HG03520 (cell line): ENCODE data around the gene NAV3.
A peak's percentile ranks its signal among the peaks of the same experiment; 100 is the strongest.

Experiments used
- ATAC-seq: cut with Tn5 transposase; IDR thresholded peaks from one replicate; pipeline ENCODE4 v1.9.1; 2021; ENCODE audit warnings: mild to moderate bottlenecking, moderate library complexity; ENCODE audit not compliant: unreplicated experiment

NAV3 gene

GRCh38 chr12:77924703-77925102 lies 94.0 kb downstream of the NAV3 start:
- ATAC-seq = no peak

GRCh38 chr12:77925536-77926108 lies 94.9 kb downstream of the NAV3 start:
- ATAC-seq = peak; percentile 100

GRCh38 chr12:77928078-77928477 lies 97.4 kb downstream of the NAV3 start:
- no peak for ATAC-seq

- ATAC-seq = no peak
Measured at GRCh38 chr12:77932216-77932615, 101.5 kb downstream of the NAV3 start.

- ATAC-seq = no peak
Measured at GRCh38 chr12:77938301-77938700, 107.6 kb downstream of the NAV3 start.

- no peak for ATAC-seq
Measured at GRCh38 chr12:77940011-77940423, 109.3 kb downstream of the NAV3 start.

- no peak for ATAC-seq
Measured at GRCh38 chr12:77940567-77940966, 109.9 kb downstream of the NAV3 start.

GRCh38 chr12:77941401-77941800 lies 110.7 kb downstream of the NAV3 start:
- no peak for ATAC-seq

- ATAC-seq = no peak
Measured at GRCh38 chr12:77943466-77943865, 112.8 kb downstream of the NAV3 start.

- no peak for ATAC-seq
Measured at GRCh38 chr12:77946541-77947061, 115.9 kb downstream of the NAV3 start.

- no peak for ATAC-seq
Measured at GRCh38 chr12:77947330-77947729, 116.6 kb downstream of the NAV3 start.

GRCh38 chr12:77947746-77948145 lies 117.1 kb downstream of the NAV3 start:
- no peak for ATAC-seq

- no peak for ATAC-seq
Measured at GRCh38 chr12:77949943-77950342, 119.2 kb downstream of the NAV3 start.

GRCh38 chr12:77953528-77954205 lies 123.0 kb downstream of the NAV3 start:
- ATAC-seq = no peak

- no peak for ATAC-seq
Measured at GRCh38 chr12:77954206-77954555, 123.5 kb downstream of the NAV3 start.

- no peak for ATAC-seq
Measured at GRCh38 chr12:77957062-77957461, 126.4 kb downstream of the NAV3 start.

GRCh38 chr12:77963576-77964178 lies 133.0 kb downstream of the NAV3 start:
- no peak for ATAC-seq

GRCh38 chr12:77965790-77966189 lies 135.1 kb downstream of the NAV3 start:
- ATAC-seq = no peak

- ATAC-seq = no peak
Measured at GRCh38 chr12:77968021-77968420, 137.3 kb downstream of the NAV3 start.

GRCh38 chr12:77968571-77968970 lies 137.9 kb downstream of the NAV3 start:
- no peak for ATAC-seq

- ATAC-seq = no peak
Measured at GRCh38 chr12:77973579-77973978, 142.9 kb downstream of the NAV3 start.

- no peak for ATAC-seq
Measured at GRCh38 chr12:77974645-77975044, 144.0 kb downstream of the NAV3 start.
